Sigmoid colon (tissue), 7 donors: ENCODE results near the gene SMG7. TPM values are rescaled to one million over a fixed set of nuclear protein-coding genes. Genes with fewer than 3 reads are reported as not detected.

ENCODE experiments used
- DNase-seq: peaks from one replicate; pipeline ENCODE4 v3.0.0-alpha.2; 2019
- H3K27ac ChIP-seq, 4 donors: fragments of 200-600 bp; sonication (generic); one replicate each; pipeline ENCODE4 v1.5.1; 2016 to 2019; ENCODE audit warnings: mild to moderate bottlenecking in 1 of 4
- H3K27me3 ChIP-seq, 3 donors: fragments of 200-600 bp; sonication (generic); one replicate each; pipeline ENCODE4 v1.5.1; 2019; ENCODE audit warnings: mild to moderate bottlenecking in 1 of 3
- H3K36me3 ChIP-seq, 4 donors: fragments of 200-600 bp; sonication (generic); one replicate each; pipeline ENCODE4 v1.5.1; 2016 to 2019
- H3K4me1 ChIP-seq, 4 donors: fragments of 200-600 bp; sonication (generic); one replicate each; pipeline ENCODE4 v1.5.1; 2017 to 2019
- H3K4me3 ChIP-seq, 4 donors: fragments of 200-600 bp; sonication (generic); one replicate each; pipeline ENCODE4 v1.5.1; 2017 to 2019; ENCODE audit warnings: mild to moderate bottlenecking in 2 of 4, moderate library complexity in 1 of 4
- H3K9me3 ChIP-seq, 4 donors: fragments of 200-600 bp in 3 of 4; sonication (generic) in 3 of 4; one replicate each; pipeline versions ENCODE4 v1.5.1 to v1.6.1; 2013 to 2019
- CTCF ChIP-seq, 4 experiments: fragments of 450-650 bp in 3 of 4; fragments of 200-600 bp in 1 of 4; IDR thresholded peaks; one replicate each; pipeline ENCODE4 v1.5.1; 2016 to 2019; ENCODE audit warnings: antibody characterized with exemption in 4 of 4, mild to moderate bottlenecking in 3 of 4, moderate library complexity in 2 of 4
- EP300 ChIP-seq, 4 donors: sonication (generic); formaldehyde crosslinking; IDR thresholded peaks; one replicate each; pipeline ENCODE4 v1.6.1; 2017; ENCODE audit warnings: antibody characterized with exemption in 4 of 4
- POLR2A ChIP-seq, 2 donors: fragments of 450-650 bp; IDR thresholded peaks; one replicate each; pipeline ENCODE4 v1.6.1; 2016; ENCODE audit warnings: antibody characterized with exemption in 2 of 2, mild to moderate bottlenecking in 2 of 2, moderate library complexity in 2 of 2
- POLR2AphosphoS5 ChIP-seq, 4 donors: sonication (generic); formaldehyde crosslinking; IDR thresholded peaks; one replicate each; pipeline ENCODE4 v1.6.1; 2017; ENCODE audit warnings: antibody characterized with exemption in 4 of 4
- WGBS, 2 donors: extraction: QIAGEN DNeasy Blood & Tissue Kit; methylation state at CpG; one replicate each; pipeline ENCODE4 v1.1.7; 2013; 5-methylcytosine and 5-hydroxymethylcytosine counted together
- intact Hi-C: fragments of 100-400 bp; cut with DNase I; formaldehyde crosslinking; loops from one replicate; pipeline ENCODE4 v1.15.1; 2023
- polyA plus RNA-seq, 3 donors: library from polyadenylated mRNA; stranded (reverse); fragments of 200-250 nt; gene quantifications; one replicate each; pipeline ENCODE4 v1.2.3, GENCODE V29; 2013
- total RNA-seq, 4 donors: library from RNA; depleted of rRNA; stranded (reverse); fragments of >200 nt; gene quantifications; one replicate each; pipeline ENCODE4 v1.1.0, GENCODE V29; 2016
- donor health status: healthy with polysubstance abuse.
- donor health status: Bipolar disorder and iron deficiency.
- donor health status: healthy.

The SMG7 gene
- total and polyA plus RNA-seq, 7 donors, result 16.8 to 46.5 (median 31.9) TPM

GRCh38 chr1:183575606-183576005, 103.3 kb downstream of the SMG7 start:
- 94 to 96% methylated on average over 5 of the region's 5 CpGs for WGBS, 2 donors
- no peak for DNase-seq
- intact Hi-C loops, result no loop called here
- Histone ChIP-seq H3K27me3 (no peaks in the 10 kb centered on the region), H3K4me1 (peaks cover 0 to 34% (median 7%) of the 10 kb centered on the region in 4 donors), H3K9me3 (no peaks in the 10 kb centered on the region), H3K36me3 (no peaks in the 10 kb centered on the region), H3K27ac (no peak overlapping the region), H3K4me3 (no peak overlapping the region)
- TF ChIP-seq POLR2AphosphoS5 (IDR thresholded peaks at IDR 0.05), result no peak
- no peak for TF ChIP-seq POLR2A (IDR thresholded peaks at IDR 0.05)
- TF ChIP-seq CTCF (IDR thresholded peaks at IDR 0.05), result no peak

GRCh38 chr1:183576537-183576936, 104.2 kb downstream of the SMG7 start:
- no peaks in the 10 kb centered on the region for H3K27me3 ChIP-seq
- DNase-seq, result no peak
- intact Hi-C loops, result no loop called here
- H3K4me1 ChIP-seq, result peaks cover 0 to 28% (median 5%) of the 10 kb centered on the region in 4 donors
- no peak overlapping the region for H3K27ac ChIP-seq
- 79 to 93% methylated on average over 8 of the region's 8 CpGs for WGBS, 2 donors
- TF ChIP-seq POLR2AphosphoS5 (IDR thresholded peaks at IDR 0.05) (no peak), EP300 (IDR thresholded peaks at IDR 0.05) (no peak), CTCF (IDR thresholded peaks at IDR 0.05) (no peak), POLR2A (IDR thresholded peaks at IDR 0.05) (no peak)
- no peak overlapping the region for H3K4me3 ChIP-seq
- no peaks in the 10 kb centered on the region for H3K9me3 ChIP-seq
- H3K36me3 ChIP-seq, result no peaks in the 10 kb centered on the region

DNA sequence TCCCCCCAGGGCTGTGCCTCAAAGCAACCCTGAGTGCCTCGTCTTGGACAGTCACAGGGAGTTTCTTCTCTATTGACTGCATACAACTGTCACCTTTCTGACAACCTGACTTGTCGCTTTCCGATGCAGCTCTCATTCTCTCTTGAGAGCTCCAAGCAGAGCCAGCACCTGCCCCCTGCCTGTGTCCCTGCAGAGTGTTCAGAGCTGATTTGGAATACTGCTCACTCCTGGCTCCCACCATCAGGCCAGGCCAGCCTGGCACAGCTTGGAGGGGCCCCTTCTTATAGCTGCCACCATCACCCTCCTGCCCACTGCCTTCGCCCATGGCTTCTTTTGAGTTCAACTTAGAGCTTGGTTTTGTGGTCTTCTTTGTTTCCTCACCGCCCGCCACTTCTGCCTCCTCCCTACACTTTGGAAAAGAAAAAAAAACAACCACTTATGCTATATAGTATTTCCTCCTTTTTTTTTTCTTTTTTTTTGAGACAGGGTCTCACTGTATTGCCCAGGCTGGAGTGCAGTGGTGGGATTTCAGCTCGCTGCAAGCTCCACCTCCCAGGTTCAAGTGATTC, 105.7 kb downstream of the SMG7 start:
- intact Hi-C loops, result no loop called here
- Histone ChIP-seq H3K27ac (peak overlapping the region in 1 of 4 donors; percentile 21), H3K36me3 (no peaks in the 10 kb centered on the region), H3K27me3 (no peaks in the 10 kb centered on the region), H3K4me3 (no peak overlapping the region), H3K9me3 (no peaks in the 10 kb centered on the region), H3K4me1 (peaks cover 0 to 37% (median 14%) of the 10 kb centered on the region in 4 donors)
- WGBS, 2 donors, result 72 to 92% methylated on average over 7 of the region's 7 CpGs
- TF ChIP-seq CTCF (IDR thresholded peaks at IDR 0.05) (no peak), POLR2AphosphoS5 (IDR thresholded peaks at IDR 0.05) (no peak), EP300 (IDR thresholded peaks at IDR 0.05) (no peak), POLR2A (IDR thresholded peaks at IDR 0.05) (no peak)
- no peak for DNase-seq

GRCh38 chr1:183578856-183579255, 106.6 kb downstream of the SMG7 start:
- Histone ChIP-seq H3K36me3 (no peaks in the 10 kb centered on the region), H3K4me1 (peaks cover 0 to 37% (median 14%) of the 10 kb centered on the region in 4 donors), H3K4me3 (no peak overlapping the region), H3K27me3 (no peaks in the 10 kb centered on the region), H3K27ac (peak overlapping the region in 1 of 4 donors; percentile 21), H3K9me3 (no peaks in the 10 kb centered on the region)
- 89 to 94% methylated on average over 2 of the region's 2 CpGs for WGBS, 2 donors
- TF ChIP-seq CTCF (IDR thresholded peaks at IDR 0.05) (no peak), POLR2AphosphoS5 (IDR thresholded peaks at IDR 0.05) (no peak), EP300 (IDR thresholded peaks at IDR 0.05) (no peak), POLR2A (IDR thresholded peaks at IDR 0.05) (no peak)
- intact Hi-C loops, result no loop called here
- DNase-seq, result no peak

- TF ChIP-seq POLR2A (IDR thresholded peaks at IDR 0.05), result no peak
- TF ChIP-seq POLR2AphosphoS5 (IDR thresholded peaks at IDR 0.05), result peak in 1 of 4 donors; percentile 24
- no peak for TF ChIP-seq EP300 (IDR thresholded peaks at IDR 0.05)
- intact Hi-C loops, result no loop called here
- Histone ChIP-seq H3K36me3 (no peaks in the 10 kb centered on the region), H3K9me3 (no peaks in the 10 kb centered on the region), H3K27me3 (no peaks in the 10 kb centered on the region), H3K4me3 (no peak overlapping the region), H3K27ac (peak overlapping the region in 3 of 4 donors; percentile 14 to 73 (median 34)), H3K4me1 (peaks cover 0 to 35% (median 17%) of the 10 kb centered on the region in 4 donors)
- DNase-seq, result no peak
- whole genome bisulfite sequencing, 2 donors, result 27 to 72% methylated on average over 8 of the region's 8 CpGs
These were observed 108.0 kb downstream of the SMG7 start for GRCh38 chr1:183580281-183580682.
